AG04449 (cell line): Measurements from ENCODE around the gene SH2D2A.

Experiments used
- CTCF ChIA-PET: fragments of 350-600 bp; formaldehyde crosslinking; extraction: SDS; loops from one replicate; lab custom pipeline; 2021; ENCODE audit warnings: antibody characterized with exemption; lab: Yijun Ruan, JAX
- POLR2A ChIA-PET: fragments of 400-600, 350-600 bp; formaldehyde crosslinking; extraction: SDS; loops from one replicate; lab custom pipeline; 2020; ENCODE audit warnings: antibody characterized with exemption, inconsistent platforms; lab: Yijun Ruan, JAX
- DNase-seq: peaks from one replicate; pipeline ENCODE4 v3.0.0-alpha.2; 2010; ENCODE audit warnings: low read depth, low spot score
- H3K4me3 ChIP-seq: 2 replicates; pipeline ENCODE4 v1.5.1; 2011; ENCODE audit warnings: low read depth, mild to moderate bottlenecking, control low read depth, low read length
- TF ChIP-seq, protein P1 (sequence below): IDR thresholded peaks from one replicate; pipeline ENCODE4 v1.5.1; 2011; ENCODE audit warnings: mild to moderate bottlenecking, moderate library complexity, low read length, control low read depth, inconsistent platforms; ENCODE audit not compliant: insufficient read depth; ENCODE audit errors: missing control alignments

SH2D2A gene

DNA sequence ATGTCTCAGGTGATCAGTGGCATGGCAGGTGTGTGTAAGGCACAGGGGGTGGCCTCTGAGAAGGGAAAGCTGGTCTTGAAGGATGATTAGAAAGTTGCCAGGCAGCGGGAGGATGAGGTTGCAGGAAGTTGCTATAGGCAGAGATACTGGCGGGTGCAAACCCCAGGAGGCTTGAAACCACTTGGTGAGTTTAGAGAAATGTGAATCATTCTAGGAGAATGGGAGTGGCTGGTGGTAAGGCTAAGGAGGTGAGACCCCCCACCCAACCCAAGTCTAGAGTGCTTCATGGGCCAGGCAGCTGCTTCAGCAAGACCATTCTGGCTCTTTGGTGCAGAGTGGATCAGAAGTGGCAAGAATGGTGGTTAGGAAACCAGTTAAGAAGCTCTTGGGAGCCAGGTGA is 9.0 kb downstream of the SH2D2A start:
- H3K4me3 ChIP-seq: no peak overlapping the region
- ChIA-PET CTCF (interaction anchor here (1.2 to 29.3 kb wide), 6 partner anchors 8 to 120 kb away, joined by 4 to 476 read pairs (median 16); partner anchors contain the start of genes INSRR and NTRK1), POLR2A (no interaction called here)
- TF ChIP-seq, protein P1, sequence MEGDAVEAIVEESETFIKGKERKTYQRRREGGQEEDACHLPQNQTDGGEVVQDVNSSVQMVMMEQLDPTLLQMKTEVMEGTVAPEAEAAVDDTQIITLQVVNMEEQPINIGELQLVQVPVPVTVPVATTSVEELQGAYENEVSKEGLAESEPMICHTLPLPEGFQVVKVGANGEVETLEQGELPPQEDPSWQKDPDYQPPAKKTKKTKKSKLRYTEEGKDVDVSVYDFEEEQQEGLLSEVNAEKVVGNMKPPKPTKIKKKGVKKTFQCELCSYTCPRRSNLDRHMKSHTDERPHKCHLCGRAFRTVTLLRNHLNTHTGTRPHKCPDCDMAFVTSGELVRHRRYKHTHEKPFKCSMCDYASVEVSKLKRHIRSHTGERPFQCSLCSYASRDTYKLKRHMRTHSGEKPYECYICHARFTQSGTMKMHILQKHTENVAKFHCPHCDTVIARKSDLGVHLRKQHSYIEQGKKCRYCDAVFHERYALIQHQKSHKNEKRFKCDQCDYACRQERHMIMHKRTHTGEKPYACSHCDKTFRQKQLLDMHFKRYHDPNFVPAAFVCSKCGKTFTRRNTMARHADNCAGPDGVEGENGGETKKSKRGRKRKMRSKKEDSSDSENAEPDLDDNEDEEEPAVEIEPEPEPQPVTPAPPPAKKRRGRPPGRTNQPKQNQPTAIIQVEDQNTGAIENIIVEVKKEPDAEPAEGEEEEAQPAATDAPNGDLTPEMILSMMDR: no peak
- DNase-seq: no peak

DNA sequence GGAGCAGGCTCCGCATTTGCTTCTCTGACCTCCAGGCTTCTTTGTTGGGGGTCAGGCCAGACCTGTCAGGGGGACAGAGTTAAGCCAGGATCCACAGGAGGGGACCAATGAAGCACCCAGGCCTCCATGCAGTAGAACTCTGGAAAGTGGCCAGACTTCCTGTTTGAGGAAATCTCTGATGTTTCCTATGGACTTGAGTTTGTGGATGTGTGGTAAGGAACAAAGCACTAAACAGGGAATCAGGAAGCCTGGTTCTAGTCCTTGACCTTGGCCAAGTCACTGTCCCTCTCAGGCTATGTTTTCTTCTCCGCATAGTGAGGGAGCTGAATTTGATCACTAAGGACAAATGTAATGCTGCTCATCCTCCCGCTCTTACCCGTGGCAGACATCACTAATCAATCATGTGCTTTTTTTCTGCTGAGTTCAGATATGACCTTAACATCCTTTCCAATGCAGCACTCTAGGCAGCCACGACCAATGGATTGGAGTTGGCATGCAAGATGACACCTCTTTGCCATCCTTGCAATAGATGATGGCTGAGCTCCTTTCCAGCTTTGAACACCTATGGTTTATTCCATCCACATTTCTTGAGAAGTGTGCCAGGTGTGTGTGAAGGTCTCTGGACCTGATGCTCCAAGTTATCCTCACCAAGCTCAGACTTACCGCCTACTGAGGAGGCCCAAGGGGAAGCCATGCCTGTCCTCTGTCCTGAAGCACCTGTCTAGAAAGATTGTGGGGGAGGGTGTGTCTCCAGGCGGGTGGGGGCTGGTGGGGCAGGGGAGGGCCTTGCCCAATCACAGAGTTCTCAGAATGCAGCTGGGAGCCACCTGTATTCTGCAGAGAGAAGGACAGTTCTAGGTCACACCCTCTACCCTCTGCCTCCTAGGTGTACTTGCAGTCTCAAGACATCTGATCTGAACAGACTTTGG is 9.9 kb downstream of the SH2D2A start:
- no peak for DNase-seq
- POLR2A ChIA-PET: no interaction called here
- TF ChIP-seq, protein P1: no peak
- H3K4me3 ChIP-seq: no peak overlapping the region
- CTCF ChIA-PET: interaction anchor here (1.0 to 29.3 kb wide), 7 partner anchors 10 to 147 kb away, joined by 4 to 476 read pairs (median 5); partner anchors contain the start of genes INSRR and NTRK1

- peak; percentile 66 for DNase-seq
- TF ChIP-seq, protein P1: no peak
- H3K4me3 ChIP-seq: no peak overlapping the region
- ChIA-PET CTCF (interaction anchor here (0.9 to 29.3 kb wide), 11 partner anchors 7 to 146 kb away, joined by 3 to 476 read pairs (median 5); partner anchors contain the start of genes INSRR, NTRK1 and SH2D2A), POLR2A (no interaction called here)
Measured at GRCh38 chr1:156805766-156806511, 10.7 kb downstream of the SH2D2A start.

GRCh38 chr1:156804572-156805243 is 11.9 kb downstream of the SH2D2A start:
- ChIA-PET CTCF (interaction anchor here (0.6 to 29.3 kb wide), 13 partner anchors 8 to 120 kb away, joined by 3 to 476 read pairs (median 5); partner anchors contain the start of genes INSRR, LRRC71, NTRK1 and SH2D2A), POLR2A (no interaction called here)
- no peak for DNase-seq

DNA sequence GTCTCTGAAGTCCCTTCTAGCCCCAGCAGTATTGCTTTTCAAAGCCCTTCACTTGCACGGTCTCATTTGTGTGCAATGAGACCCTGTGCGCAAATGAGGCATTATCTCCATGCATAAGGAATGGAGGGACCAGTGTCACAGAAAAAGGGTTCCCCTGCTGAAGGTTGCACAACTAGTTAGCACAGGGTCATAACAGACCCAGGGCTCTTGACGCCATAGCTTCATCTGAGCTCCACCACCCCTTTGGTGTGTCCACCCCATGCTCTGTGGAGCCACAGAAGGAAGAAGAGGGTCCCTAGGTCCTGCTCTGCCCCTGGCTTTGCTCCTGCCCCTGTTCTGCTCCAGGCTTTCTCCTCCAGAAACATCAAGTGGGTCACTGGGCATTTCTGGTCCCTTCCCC is 12.6 kb downstream of the SH2D2A start:
- H3K4me3 ChIP-seq: no peak overlapping the region
- CTCF ChIA-PET: interaction anchor here (1.0 to 29.3 kb wide), 6 partner anchors 9 to 121 kb away, joined by 3 to 476 read pairs (median 68); partner anchors contain the start of genes INSRR, LRRC71, NTRK1 and SH2D2A
- POLR2A ChIA-PET: no interaction called here
- no peak for DNase-seq
- TF ChIP-seq, protein P1: no peak

More at GRCh38 chr1:156804572-156805243, 11.9 kb downstream of the SH2D2A start:
- no peak overlapping the region for H3K4me3 ChIP-seq
- TF ChIP-seq, protein P1: no peak
